Coronary artery (tissue), 2 donors: ENCODE results near the gene METTL22.

Experiments used
- DNase-seq: peaks from one replicate; pipeline ENCODE4 v3.0.0-alpha.2; 2017; ENCODE audit warnings: low spot score
- H3K27ac ChIP-seq, 2 donors: fragments of 200-600 bp; sonication (generic); one replicate each; pipeline ENCODE4 v1.5.1; 2016 to 2019
- H3K4me3 ChIP-seq: fragments of 200-600 bp; sonication (generic); 2 replicates; pipeline ENCODE4 v1.5.1; 2016; ENCODE audit warnings: mild to moderate bottlenecking, moderate library complexity
- CTCF ChIP-seq: fragments of 200-600 bp; sonication (generic); IDR thresholded peaks from one replicate; pipeline ENCODE4 v1.5.1; 2019; ENCODE audit warnings: antibody characterized with exemption

METTL22 gene

GRCh38 chr16:8594149-8594666 lies 27.3 kb upstream of the METTL22 start:
- H3K27ac ChIP-seq: no peak overlapping the region
- TF ChIP-seq CTCF: no peak
- DNase-seq: no peak
- no peak overlapping the region for H3K4me3 ChIP-seq

GRCh38 chr16:8595783-8596182 lies 25.7 kb upstream of the METTL22 start:
- Histone ChIP-seq H3K4me3 (no peak overlapping the region), H3K27ac (no peak overlapping the region)
- no peak for TF ChIP-seq CTCF
- no peak for DNase-seq

- no peak for DNase-seq
- H3K27ac ChIP-seq: no peak overlapping the region
- TF ChIP-seq CTCF: no peak
- no peak overlapping the region for H3K4me3 ChIP-seq
Observed at GRCh38 chr16:8596581-8596980, 24.9 kb upstream of the METTL22 start.

GRCh38 chr16:8600144-8600775 lies 21.2 kb upstream of the METTL22 start:
- H3K4me3 ChIP-seq: no peak overlapping the region
- no peak overlapping the region for H3K27ac ChIP-seq
- DNase-seq: no peak
- TF ChIP-seq CTCF: no peak

DNA sequence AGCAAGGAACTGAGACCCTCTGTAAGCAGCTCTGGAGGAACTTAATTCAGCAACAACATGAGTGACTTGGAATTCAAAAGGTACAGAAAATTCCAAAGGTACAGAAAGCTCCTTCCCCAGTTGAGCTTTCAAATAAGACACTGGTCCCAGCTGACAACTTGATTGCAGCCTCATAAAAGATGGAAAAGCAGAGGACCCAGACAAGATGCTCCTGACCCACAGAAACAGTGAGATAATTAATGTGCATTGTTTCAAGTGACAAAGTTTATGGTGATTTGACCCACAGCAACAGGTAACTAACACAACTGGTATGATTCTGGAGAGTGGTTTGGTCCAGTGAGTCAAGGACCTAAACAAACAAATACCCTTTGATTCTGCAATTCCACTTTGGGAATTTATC lies 15.9 kb upstream of the METTL22 start:
- DNase-seq: no peak
- TF ChIP-seq CTCF: no peak
- Histone ChIP-seq H3K27ac (no peak overlapping the region), H3K4me3 (no peak overlapping the region)

GRCh38 chr16:8607214-8607613 lies 14.3 kb upstream of the METTL22 start:
- no peak for DNase-seq
- no peak for TF ChIP-seq CTCF
- no peak overlapping the region for H3K27ac ChIP-seq

GRCh38 chr16:8611122-8611521 lies 10.4 kb upstream of the METTL22 start:
- Histone ChIP-seq H3K4me3 (no peak overlapping the region), H3K27ac (no peak overlapping the region)
- no peak for TF ChIP-seq CTCF
- DNase-seq: no peak

More at GRCh38 chr16:8607214-8607613, 14.3 kb upstream of the METTL22 start:
- H3K4me3 ChIP-seq: no peak overlapping the region
